Aorta (tissue), 5 donors: ENCODE measurements around the gene EPX. TPM values are rescaled to one million over a fixed set of nuclear protein-coding genes. Genes with fewer than 3 reads are reported as not detected.

ENCODE experiments used
- ATAC-seq: fragments of 200-7000 bp; cut with Tn5 transposase; one replicate; pipeline ENCODE4 v1.9.1; 2022; ENCODE audit warnings: moderate library complexity; ENCODE audit not compliant: low FRiP score
- DNase-seq, 2 donors: peaks; one replicate each; pipeline ENCODE4 v3.0.0-alpha.2; 2020
- H3K27ac ChIP-seq, 2 donors: one replicate each; pipeline ENCODE4 v1.5.1; 2013; ENCODE audit warnings: low read length in 2 of 2, mild to moderate bottlenecking in 2 of 2, moderate library complexity in 2 of 2, control low read depth in 1 of 2, inconsistent platforms in 1 of 2, low read depth in 1 of 2
- H3K27me3 ChIP-seq, 2 donors: one replicate each; pipeline ENCODE4 v1.6.1; 2013; ENCODE audit warnings: control low read depth in 1 of 2, low read length in 1 of 2, mild to moderate bottlenecking in 1 of 2, moderate library complexity in 1 of 2; ENCODE audit not compliant: insufficient read depth in 2 of 2, control insufficient read depth in 1 of 2
- H3K36me3 ChIP-seq, 2 donors: one replicate each; pipeline ENCODE4 v1.6.1; 2013; ENCODE audit warnings: control low read depth in 1 of 2, low read length in 1 of 2, mild to moderate bottlenecking in 1 of 2; ENCODE audit not compliant: insufficient read depth in 2 of 2, control insufficient read depth in 1 of 2
- H3K4me1 ChIP-seq, 2 donors: one replicate each; pipeline ENCODE4 v1.6.1; 2013; ENCODE audit warnings: low read length in 2 of 2, control low read depth in 1 of 2, mild to moderate bottlenecking in 1 of 2, moderate library complexity in 1 of 2; ENCODE audit not compliant: insufficient read depth in 2 of 2, control insufficient read depth in 1 of 2
- H3K4me3 ChIP-seq, 2 donors: one replicate each; pipeline ENCODE4 v1.5.1; 2013; ENCODE audit warnings: low read length in 2 of 2, control low read depth in 1 of 2, mild to moderate bottlenecking in 1 of 2
- H3K9me3 ChIP-seq: one replicate; pipeline ENCODE4 v1.6.1; 2013; ENCODE audit warnings: mild to moderate bottlenecking, low read length; ENCODE audit not compliant: control insufficient read depth
- WGBS, 2 donors: extraction: QIAGEN DNeasy Blood & Tissue Kit; methylation state at CpG; one replicate each; pipeline ENCODE4 v1.1.7; 2013; 5-methylcytosine and 5-hydroxymethylcytosine counted together
- intact Hi-C, 2 donors: fragments of 100-400 bp; cut with DNase I; formaldehyde crosslinking; loops; one replicate each; pipeline versions ENCODE4 v1.14.2 to v1.15.0; 2022
- polyA plus RNA-seq, 2 donors: library from polyadenylated mRNA; stranded (reverse); fragments of 200-250 nt; gene quantifications; one replicate each; pipeline ENCODE4 v1.2.3, GENCODE V29; 2013
- total RNA-seq, 2 donors: library from RNA; stranded (reverse); fragmentation: NEBNext Ultra II Directional; extraction: Animal tissue kit (Norgen Biotek cat#: 25700); gene quantifications; one replicate each; pipeline ENCODE4 v1.2.1, GENCODE V29; 2021
- donor health status: healthy with polysubstance abuse.
- donor health status: Bipolar disorder and iron deficiency.
- donor health status: DM: no; HTN: no; CAD: no.
- donor health status: DM: no; HTN: no; CAD: no.
- donor health status: DM: yes; HTN: yes; CAD: no.

Gene EPX
- total and polyA plus RNA-seq, 4 donors: not detected

- H3K4me1 ChIP-seq: no peaks in the 10 kb centered on the region
- intact Hi-C loops: no loop called here
- no peak overlapping the region for H3K27ac ChIP-seq
- no peaks in the 10 kb centered on the region for H3K36me3 ChIP-seq
- H3K9me3 ChIP-seq: no peaks in the 10 kb centered on the region
- ATAC-seq (no peak), DNase-seq (peak; percentile 76 to 86)
- no peak overlapping the region for H3K4me3 ChIP-seq
- WGBS, 2 donors: 50 to 53% methylated on average over 11 of the region's 11 CpGs
- no peaks in the 10 kb centered on the region for H3K27me3 ChIP-seq
Observed at GRCh38 chr17:58189436-58190146, 2.9 kb upstream of the EPX start.

DNA sequence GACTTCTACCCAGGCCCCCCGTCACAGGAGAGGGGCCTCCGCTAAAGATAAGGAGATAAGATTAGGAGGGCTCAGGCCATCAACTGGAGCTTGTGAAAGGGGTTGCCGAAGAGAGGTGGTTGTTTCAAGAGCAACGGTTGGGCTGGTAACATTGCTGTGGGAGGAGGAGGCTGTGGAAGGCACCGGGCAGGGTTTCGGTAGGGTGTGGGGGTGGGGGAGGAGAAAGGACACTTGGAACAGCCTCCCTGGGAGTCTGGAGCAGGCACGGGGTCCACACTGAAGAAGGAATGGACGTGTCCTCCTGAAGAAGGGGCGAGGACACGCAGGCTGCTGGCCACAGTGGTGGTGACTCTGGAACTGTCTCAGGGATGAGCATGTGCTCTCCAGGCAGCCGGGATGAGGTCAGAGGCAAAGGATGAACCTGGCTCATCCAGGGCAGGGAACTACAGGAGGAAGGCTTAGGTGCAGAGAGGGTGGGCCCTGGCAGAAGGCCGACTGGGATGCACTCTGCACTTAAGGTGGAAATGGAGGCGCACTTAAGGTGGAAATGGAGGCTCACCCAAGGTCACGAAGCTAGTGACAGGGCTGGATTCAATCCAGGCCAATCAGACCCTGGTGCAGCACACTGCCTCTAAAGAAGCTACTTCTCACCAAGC lies 1.2 kb upstream of the EPX start:
- no peak overlapping the region for H3K27ac ChIP-seq
- ATAC-seq (no peak), DNase-seq (no peak)
- no peaks in the 10 kb centered on the region for H3K36me3 ChIP-seq
- H3K9me3 ChIP-seq: no peaks in the 10 kb centered on the region
- no peaks in the 10 kb centered on the region for H3K27me3 ChIP-seq
- intact Hi-C loops: no loop called here
- no peak overlapping the region for H3K4me3 ChIP-seq
- no peaks in the 10 kb centered on the region for H3K4me1 ChIP-seq
- WGBS, 2 donors: 44% methylated on average over 14 of the region's 14 CpGs

- WGBS, 2 donors: 69 to 72% methylated on average over 18 of the region's 18 CpGs
- no peak overlapping the region for H3K27ac ChIP-seq
- no peaks in the 10 kb centered on the region for H3K4me1 ChIP-seq
- no peak overlapping the region for H3K4me3 ChIP-seq
- no peaks in the 10 kb centered on the region for H3K9me3 ChIP-seq
- intact Hi-C loops: no loop called here
- no peak for DNase-seq
- no peaks in the 10 kb centered on the region for H3K36me3 ChIP-seq
- H3K27me3 ChIP-seq: no peaks in the 10 kb centered on the region
- peak; percentile 3 for ATAC-seq
Observed at GRCh38 chr17:58193641-58194255, 1.2 kb downstream of the EPX start.

- Histone ChIP-seq H3K27ac (no peak overlapping the region), H3K4me1 (no peaks in the 10 kb centered on the region), H3K27me3 (no peaks in the 10 kb centered on the region), H3K4me3 (no peak overlapping the region), H3K36me3 (no peaks in the 10 kb centered on the region), H3K9me3 (no peaks in the 10 kb centered on the region)
- intact Hi-C loops: no loop called here
- no peak for ATAC-seq
- 75 to 90% methylated on average over 5 of the region's 5 CpGs for WGBS, 2 donors
- no peak for DNase-seq
Observed at GRCh38 chr17:58195518-58196123, 3.1 kb downstream of the EPX start.

DNA sequence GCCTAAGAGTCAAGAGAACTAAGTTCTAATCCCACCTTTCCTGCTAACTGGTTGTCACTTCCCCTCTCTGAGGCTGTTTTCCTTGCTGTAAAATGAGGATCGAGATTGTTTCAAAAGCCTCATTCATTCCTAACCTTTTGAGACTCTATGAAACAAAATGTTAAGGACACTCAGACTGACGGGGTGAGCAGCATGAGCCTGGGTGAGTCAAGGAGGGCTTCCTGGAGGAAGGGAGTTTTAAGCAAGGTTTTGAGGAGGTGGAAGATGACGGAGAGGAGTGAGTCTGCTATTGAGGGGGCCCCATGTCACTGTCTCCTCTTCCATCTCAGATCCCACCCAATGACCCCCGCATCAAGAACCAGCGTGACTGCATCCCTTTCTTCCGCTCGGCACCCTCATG lies 4.1 kb downstream of the EPX start:
- H3K27ac ChIP-seq: no peak overlapping the region
- no peaks in the 10 kb centered on the region for H3K36me3 ChIP-seq
- H3K4me1 ChIP-seq: no peaks in the 10 kb centered on the region
- no peak overlapping the region for H3K4me3 ChIP-seq
- WGBS, 2 donors: 81 to 83% methylated on average over 7 of the region's 7 CpGs
- DNase-seq (no peak), ATAC-seq (no peak)
- intact Hi-C loops: no loop called here
- H3K9me3 ChIP-seq: no peaks in the 10 kb centered on the region
- no peaks in the 10 kb centered on the region for H3K27me3 ChIP-seq

GRCh38 chr17:58200024-58200633 lies 7.6 kb downstream of the EPX start:
- Histone ChIP-seq H3K27me3 (no peaks in the 10 kb centered on the region), H3K4me3 (no peak overlapping the region), H3K36me3 (no peaks in the 10 kb centered on the region), H3K4me1 (no peaks in the 10 kb centered on the region), H3K9me3 (no peaks in the 10 kb centered on the region), H3K27ac (no peak overlapping the region)
- intact Hi-C loops: no loop called here
- peak in 1 of 2 donors; percentile 64 for DNase-seq
- WGBS, 2 donors: 42 to 50% methylated on average over 14 of the region's 14 CpGs
- no peak for ATAC-seq

DNA sequence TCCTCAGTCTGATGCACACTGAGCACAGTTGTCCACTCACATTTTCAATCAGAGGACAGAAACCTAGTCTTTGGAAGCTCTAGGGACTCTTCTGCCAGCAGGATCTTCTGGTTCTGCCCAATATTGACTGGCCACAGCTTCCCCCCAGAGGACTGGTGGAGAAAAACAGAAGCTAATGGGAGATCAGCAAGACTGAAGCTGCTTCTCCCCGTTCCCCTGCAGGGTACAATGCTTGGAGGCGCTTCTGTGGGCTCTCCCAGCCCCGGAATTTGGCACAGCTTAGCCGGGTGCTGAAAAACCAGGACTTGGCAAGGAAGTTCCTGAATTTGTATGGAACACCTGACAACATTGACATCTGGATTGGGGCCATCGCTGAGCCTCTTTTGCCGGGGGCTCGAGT lies 10.3 kb downstream of the EPX start:
- intact Hi-C loops: no loop called here
- no peaks in the 10 kb centered on the region for H3K27me3 ChIP-seq
- no peaks in the 10 kb centered on the region for H3K4me1 ChIP-seq
- no peak overlapping the region for H3K27ac ChIP-seq
- DNase-seq: no peak
- H3K9me3 ChIP-seq: no peaks in the 10 kb centered on the region
- no peaks in the 10 kb centered on the region for H3K36me3 ChIP-seq
- no peak overlapping the region for H3K4me3 ChIP-seq
- no peak for ATAC-seq
- WGBS, 2 donors: 81 to 82% methylated on average over 7 of the region's 7 CpGs

DNA sequence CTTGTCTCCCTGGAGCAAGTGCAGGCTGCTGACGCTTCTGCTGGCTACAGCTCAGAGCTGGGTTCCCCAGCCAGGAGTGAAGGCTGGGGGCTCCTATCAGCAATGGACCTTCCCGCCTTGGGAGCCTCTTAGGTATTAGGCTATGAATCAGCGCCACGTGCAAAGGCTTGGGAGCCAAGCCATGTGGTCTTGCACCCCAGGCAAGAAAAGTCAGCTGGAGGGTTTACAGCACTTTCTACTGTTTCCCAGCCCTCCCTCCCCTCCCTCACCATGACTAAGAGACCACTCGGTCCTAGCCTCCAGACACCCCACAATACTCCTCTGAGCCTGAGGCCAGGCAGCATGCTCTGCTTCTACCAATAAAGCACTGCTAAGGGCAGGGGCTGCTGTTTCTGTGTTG lies 12.3 kb downstream of the EPX start:
- Histone ChIP-seq H3K36me3 (peaks cover 2 to 4% of the 10 kb centered on the region in 2 donors), H3K27ac (no peak overlapping the region), H3K4me3 (no peak overlapping the region), H3K9me3 (no peaks in the 10 kb centered on the region), H3K4me1 (no peaks in the 10 kb centered on the region), H3K27me3 (no peaks in the 10 kb centered on the region)
- intact Hi-C loops: no loop called here
- ATAC-seq: no peak
- no peak for DNase-seq
- WGBS, 2 donors: 85 to 87% methylated on average over 5 of the region's 5 CpGs
